Measurements from ENCODE around the gene SNAP29. TPM values are rescaled to one million over a fixed set of nuclear protein-coding genes. Genes with fewer than 3 reads are reported as not detected.
"Not testable (repeated sequence)": the region's sequence is repeated elsewhere in the genome, so short reads cannot be mapped to it uniquely, and the experiment has no call there.

SNAP29 gene
- total and polyA plus RNA-seq, 12 donors, result 9.9 to 43.6 (median 26.1) TPM

DNA sequence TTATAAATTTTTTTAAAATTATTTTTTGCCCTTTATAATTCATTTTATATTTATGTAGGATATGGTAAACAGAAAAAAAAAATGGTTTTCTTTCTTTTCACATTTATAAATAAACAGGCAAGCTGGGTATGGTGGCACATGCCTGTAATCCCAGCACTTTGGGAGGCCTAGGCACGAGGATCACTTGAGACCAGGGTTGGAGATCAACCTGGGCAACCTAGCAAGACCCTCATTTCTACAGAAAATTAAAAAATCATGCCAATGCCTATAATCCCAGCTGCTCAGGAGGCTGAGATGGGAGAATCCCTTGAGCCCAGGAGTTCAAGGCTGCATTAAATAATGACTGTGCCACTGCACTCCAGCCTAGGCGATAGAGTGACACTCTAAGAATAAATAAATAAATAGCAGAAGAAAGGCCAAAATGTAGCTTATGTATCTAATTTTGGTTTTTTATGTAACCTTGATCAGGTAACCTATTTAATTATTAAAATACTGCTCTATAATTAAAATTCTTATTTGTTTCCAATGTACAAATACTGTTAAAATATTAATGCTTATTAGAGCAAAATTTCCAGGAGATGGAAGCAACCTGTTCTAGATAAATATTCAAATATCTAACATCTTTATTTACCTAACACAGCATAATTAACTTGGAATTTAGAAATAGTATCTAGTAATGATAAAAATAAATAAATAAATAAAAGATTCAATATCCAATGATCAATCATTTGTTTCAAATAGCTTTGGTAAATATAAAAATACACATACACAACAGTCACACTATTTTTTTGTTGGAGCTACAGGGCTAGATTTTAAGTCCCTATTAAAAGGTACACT lies 21.6 kb upstream of the SNAP29 start:
- 96 to 97% methylated on average over 2 of the region's 2 CpGs for WGBS, 2 donors
- DNase-seq (no peak), ATAC-seq (no peak)
- TF ChIP-seq, protein P1, sequence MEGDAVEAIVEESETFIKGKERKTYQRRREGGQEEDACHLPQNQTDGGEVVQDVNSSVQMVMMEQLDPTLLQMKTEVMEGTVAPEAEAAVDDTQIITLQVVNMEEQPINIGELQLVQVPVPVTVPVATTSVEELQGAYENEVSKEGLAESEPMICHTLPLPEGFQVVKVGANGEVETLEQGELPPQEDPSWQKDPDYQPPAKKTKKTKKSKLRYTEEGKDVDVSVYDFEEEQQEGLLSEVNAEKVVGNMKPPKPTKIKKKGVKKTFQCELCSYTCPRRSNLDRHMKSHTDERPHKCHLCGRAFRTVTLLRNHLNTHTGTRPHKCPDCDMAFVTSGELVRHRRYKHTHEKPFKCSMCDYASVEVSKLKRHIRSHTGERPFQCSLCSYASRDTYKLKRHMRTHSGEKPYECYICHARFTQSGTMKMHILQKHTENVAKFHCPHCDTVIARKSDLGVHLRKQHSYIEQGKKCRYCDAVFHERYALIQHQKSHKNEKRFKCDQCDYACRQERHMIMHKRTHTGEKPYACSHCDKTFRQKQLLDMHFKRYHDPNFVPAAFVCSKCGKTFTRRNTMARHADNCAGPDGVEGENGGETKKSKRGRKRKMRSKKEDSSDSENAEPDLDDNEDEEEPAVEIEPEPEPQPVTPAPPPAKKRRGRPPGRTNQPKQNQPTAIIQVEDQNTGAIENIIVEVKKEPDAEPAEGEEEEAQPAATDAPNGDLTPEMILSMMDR (IDR thresholded peaks at IDR 0.05), result no peak
- H3K27me3 ChIP-seq, result no peaks in the 10 kb centered on the region
- no peak overlapping the region for H3K4me3 ChIP-seq
- H3K36me3 ChIP-seq, result peaks cover 0 to 28% (median 17%) of the 10 kb centered on the region in 9 donors
- intact Hi-C loops (cut with DNase I), result no loop called here
- H3K27ac ChIP-seq, result no peak overlapping the region
- peaks cover 0 to 15% (median 8%) of the 10 kb centered on the region in 9 donors for H3K4me1 ChIP-seq
- no peaks in the 10 kb centered on the region for H3K9me3 ChIP-seq

DNA sequence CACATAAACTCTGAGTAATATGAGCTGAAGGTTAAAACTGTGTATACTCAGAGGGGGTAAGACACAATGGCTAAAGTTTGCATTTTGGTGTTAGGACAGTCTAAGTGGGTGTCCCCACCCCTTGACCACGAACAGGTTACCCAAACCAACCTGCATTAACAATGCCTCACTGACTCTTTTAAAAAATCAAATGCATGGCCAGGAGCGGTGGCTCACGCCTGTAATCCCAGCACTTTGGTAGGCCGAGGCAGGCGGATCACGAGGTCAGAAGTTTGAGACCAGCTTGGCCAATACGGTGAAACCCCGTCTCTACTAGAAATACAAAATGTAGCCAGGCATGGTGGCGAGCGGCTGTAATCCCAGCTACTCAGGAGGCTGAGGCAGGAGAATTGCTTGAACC lies 19.5 kb upstream of the SNAP29 start:
- ATAC-seq; H3K36me3 ChIP-seq; intact Hi-C loops (cut with DNase I); H3K4me3 ChIP-seq; H3K27me3 ChIP-seq; H3K9me3 ChIP-seq; DNase-seq; H3K27ac ChIP-seq: not testable (repeated sequence)
- WGBS, 2 donors, result 98% methylated on average over 10 of the region's 10 CpGs
- H3K4me1 ChIP-seq, result peaks cover 0 to 24% (median 8%) of the 10 kb centered on the region in 9 donors

- DNase-seq (no peak), ATAC-seq (no peak)
- Histone ChIP-seq H3K4me1 (peaks cover 0 to 31% (median 8%) of the 10 kb centered on the region in 9 donors), H3K36me3 (no peaks in the 10 kb centered on the region), H3K27me3 (no peaks in the 10 kb centered on the region), H3K4me3 (no peak overlapping the region), H3K9me3 (no peaks in the 10 kb centered on the region), H3K27ac (no peak overlapping the region)
- intact Hi-C loops (cut with DNase I), result no loop called here
- WGBS, 2 donors, result 92 to 95% methylated on average over 3 of the region's 3 CpGs
- TF ChIP-seq, protein P1 (IDR thresholded peaks at IDR 0.05), result no peak
Observed at GRCh38 chr22:20839837-20840645, 18.8 kb upstream of the SNAP29 start.

DNA sequence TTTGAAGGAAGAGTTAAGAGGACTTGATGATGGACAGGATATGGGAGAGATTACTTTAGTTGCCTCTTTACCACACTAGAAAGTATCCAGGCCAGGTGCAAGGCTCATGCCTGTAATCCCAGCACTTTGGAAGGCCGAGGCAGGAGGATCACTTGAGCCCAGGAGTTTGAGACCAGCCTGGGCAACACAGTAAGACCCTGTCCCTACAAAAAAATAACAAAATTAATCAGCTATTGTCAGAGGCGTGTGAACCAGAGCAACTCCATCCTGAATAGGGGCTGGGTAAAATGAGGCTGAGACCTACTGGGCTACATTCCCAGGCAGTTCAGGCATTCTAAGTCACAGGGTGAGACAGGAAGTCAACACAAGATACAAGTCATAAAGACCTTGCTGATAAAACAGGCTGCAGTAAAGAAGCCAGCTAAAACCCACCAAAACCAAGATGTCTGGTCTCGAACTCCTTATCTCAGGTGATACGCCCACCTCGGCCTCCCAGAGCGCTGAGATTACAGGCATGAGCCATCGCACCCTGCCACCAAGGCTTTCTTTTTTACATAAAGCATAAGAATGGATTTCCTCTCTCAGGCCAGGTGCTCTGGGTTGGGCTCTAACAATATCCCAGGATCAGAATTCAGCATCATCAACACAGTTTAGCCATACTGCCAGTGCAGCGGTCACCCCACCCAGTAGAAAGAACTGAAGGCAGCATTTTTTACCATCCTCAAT lies 18.0 kb upstream of the SNAP29 start:
- Histone ChIP-seq H3K9me3 (no peaks in the 10 kb centered on the region), H3K4me1 (peaks cover 0 to 38% (median 8%) of the 10 kb centered on the region in 9 donors), H3K27ac (no peak overlapping the region), H3K4me3 (no peak overlapping the region), H3K27me3 (no peaks in the 10 kb centered on the region), H3K36me3 (no peaks in the 10 kb centered on the region)
- no peak for DNase-seq
- ATAC-seq, result no peak
- intact Hi-C loops (cut with DNase I), result no loop called here
- 84 to 85% methylated on average over 8 of the region's 8 CpGs for WGBS, 2 donors
- TF ChIP-seq, protein P1 (IDR thresholded peaks at IDR 0.05), result no peak

All from heart right ventricle (tissue), 16 donors.